Motor neuron (in vitro differentiated cells): ENCODE results near the gene SCYL2. TPM values are rescaled to one million over a fixed set of nuclear protein-coding genes. Genes with fewer than 3 reads are reported as not detected.
"Not testable (repeated sequence)": the region's sequence is repeated elsewhere in the genome, so short reads cannot be mapped to it uniquely, and the experiment has no call there.

ENCODE experiments used
- ATAC-seq, 8 experiments: fragments of 200-7000 bp; cut with Tn5 transposase; replicated peaks in 6 of 8; 2 replicates each; pipeline ENCODE4 v1.8.0; 2021; ENCODE audit warnings: mild to moderate bottlenecking in 8 of 8, moderate library complexity in 8 of 8
- H3K27ac ChIP-seq, 2 donors: fragments of 250-450 bp; sonication (Bioruptor Pico); 2 replicates each; pipeline ENCODE4 v1.9.0; 2021; ENCODE audit warnings: antibody characterized with exemption in 2 of 2, mild to moderate bottlenecking in 2 of 2, moderate library complexity in 1 of 2
- H3K4me1 ChIP-seq, 2 donors: fragments of 250-450 bp; sonication (Bioruptor Pico); replicated peaks in 1 of 2; 2 replicates each; pipeline ENCODE4 v1.6.1; 2021; ENCODE audit warnings: antibody characterized with exemption in 2 of 2, mild to moderate bottlenecking in 2 of 2, moderate library complexity in 1 of 2
- H3K4me3 ChIP-seq, 5 donors: fragments of 250-450 bp; sonication (Bioruptor Pico); 2 replicates each; pipeline ENCODE4 v1.9.0; 2021; ENCODE audit warnings: antibody characterized with exemption in 5 of 5, mild to moderate bottlenecking in 5 of 5, moderate library complexity in 4 of 5
- WGBS, 10 experiments: fragments of 450-650 bp; shearing (Covaris generic); methylation state at CpG; one replicate each; pipeline ENCODE4 v1.0.0; 2022; 5-methylcytosine and 5-hydroxymethylcytosine counted together
- in situ Hi-C, 9 experiments: fragments of 400-800 bp; cut with MboI; loops; one replicate each; pipeline ENCODE4 v1.15.0; 2021; ENCODE audit warnings: low sequenced_read_pairs in 9 of 9, low pct_unique_long_range_greater_than_20kb in 2 of 9; ENCODE audit not compliant: unreplicated experiment in 9 of 9
- total RNA-seq, 8 experiments: library from RNA; unstranded; fragments of 300-600 nt; gene quantifications; 2 replicates each; pipeline versions ENCODE4 v1.2.3 to v1.2.4, GENCODE V29; 2022

Gene SCYL2
- total RNA-seq, 8 experiments from 2014 or later, result 29.2 to 69.2 (median 43.2) TPM

- in situ Hi-C loops, result no loop called here
- WGBS, 10 experiments, result 0 to 4% (median 0%) methylated on average over 1 to 28 of the region's 33 CpGs
- ATAC-seq, result peak; percentile 1 to 18 (median 6)
- Histone ChIP-seq H3K4me1 (peaks cover 0 to 27% of the 10 kb centered on the region in 2 donors), H3K4me3 (peak overlapping the region; percentile 53 to 88 (median 72)), H3K27ac (peak overlapping the region; percentile 76 to 88)
These were observed 765 bp downstream of the SCYL2 start for GRCh38 chr12:100267603-100268281.

GRCh38 chr12:100268835-100269564, 2.0 kb downstream of the SCYL2 start:
- in situ Hi-C loops, result no loop called here
- 0 to 76% (median 50%) methylated on average over 1 to 5 of the region's 5 CpGs; no CpG with 5 or more reads in 3 of the 10 experiments for WGBS, 10 experiments
- peak overlapping the region; percentile 53 to 88 (median 72) for H3K4me3 ChIP-seq
- no peak overlapping the region for H3K27ac ChIP-seq
- peak in 1 of 8 experiments; percentile 1 for ATAC-seq
- H3K4me1 ChIP-seq, result peaks cover 0 to 30% of the 10 kb centered on the region in 2 donors

DNA sequence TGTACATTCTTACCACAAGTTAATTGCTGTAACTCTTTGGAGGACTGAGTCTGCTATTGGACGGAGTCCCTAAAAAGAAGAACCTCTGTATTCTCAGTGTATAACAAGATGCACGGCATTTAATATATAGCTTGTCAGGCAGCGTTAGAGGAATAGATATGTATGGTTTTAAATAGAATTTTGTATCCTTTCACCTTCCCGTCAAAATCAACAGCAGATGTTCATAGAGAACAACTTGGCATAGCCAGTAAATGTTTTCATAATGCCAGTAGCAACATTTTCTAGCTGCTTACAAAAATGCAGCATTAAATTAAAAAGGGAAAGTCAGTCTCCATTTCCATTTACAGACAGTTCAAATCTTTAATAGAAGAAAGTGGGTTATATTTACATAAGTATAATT, 6.8 kb downstream of the SCYL2 start:
- H3K27ac ChIP-seq, result no peak overlapping the region
- peaks cover 0 to 25% of the 10 kb centered on the region in 2 donors for H3K4me1 ChIP-seq
- H3K4me3 ChIP-seq, result no peak overlapping the region
- ATAC-seq, result peak in 1 of 8 experiments; percentile 63
- in situ Hi-C loops, result no loop called here
- WGBS, 10 experiments, result 0 to 100% (median 91%) methylated on average over 1 to 4 of the region's 4 CpGs; no CpG with 5 or more reads in 1 of the 10 experiments

DNA sequence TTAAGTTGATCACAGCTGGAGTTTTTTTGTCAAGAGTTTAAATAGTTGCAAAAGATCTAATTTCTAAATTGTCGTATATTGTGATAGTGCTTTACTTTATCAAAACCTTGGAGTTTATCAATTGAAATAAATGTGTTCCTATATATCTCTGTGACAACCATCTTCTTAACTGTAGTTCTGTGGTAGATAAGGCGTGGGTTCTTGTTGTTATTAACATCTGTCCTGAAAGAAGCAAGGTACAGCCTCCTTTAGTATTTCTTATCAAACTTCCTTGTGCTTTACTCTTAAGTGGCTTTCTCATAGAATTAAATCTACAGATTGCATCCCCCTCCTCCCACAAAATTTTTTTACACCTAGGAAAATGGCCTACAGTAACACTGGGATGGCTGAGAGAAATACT, 7.3 kb downstream of the SCYL2 start:
- in situ Hi-C loops, result no loop called here

GRCh38 chr12:100279159-100279558, 12.2 kb downstream of the SCYL2 start:
- no peak for ATAC-seq
- 87 to 100% (median 95%) methylated on average over 1 to 6 of the region's 7 CpGs; no CpG with 5 or more reads in 6 of the 10 experiments for WGBS, 10 experiments
- no peak overlapping the region for H3K27ac ChIP-seq

More for the DNA sequence above, 7.3 kb downstream of the SCYL2 start:
- no peak overlapping the region for H3K27ac ChIP-seq
- WGBS, 10 experiments, result 85 to 100% (median 100%) methylated on average over 1 to 2 of the region's 2 CpGs; no CpG with 5 or more reads in 3 of the 10 experiments
- H3K4me1 ChIP-seq, result peaks cover 2 to 20% of the 10 kb centered on the region in 2 donors
- no peak overlapping the region for H3K4me3 ChIP-seq
- no peak for ATAC-seq

DNA sequence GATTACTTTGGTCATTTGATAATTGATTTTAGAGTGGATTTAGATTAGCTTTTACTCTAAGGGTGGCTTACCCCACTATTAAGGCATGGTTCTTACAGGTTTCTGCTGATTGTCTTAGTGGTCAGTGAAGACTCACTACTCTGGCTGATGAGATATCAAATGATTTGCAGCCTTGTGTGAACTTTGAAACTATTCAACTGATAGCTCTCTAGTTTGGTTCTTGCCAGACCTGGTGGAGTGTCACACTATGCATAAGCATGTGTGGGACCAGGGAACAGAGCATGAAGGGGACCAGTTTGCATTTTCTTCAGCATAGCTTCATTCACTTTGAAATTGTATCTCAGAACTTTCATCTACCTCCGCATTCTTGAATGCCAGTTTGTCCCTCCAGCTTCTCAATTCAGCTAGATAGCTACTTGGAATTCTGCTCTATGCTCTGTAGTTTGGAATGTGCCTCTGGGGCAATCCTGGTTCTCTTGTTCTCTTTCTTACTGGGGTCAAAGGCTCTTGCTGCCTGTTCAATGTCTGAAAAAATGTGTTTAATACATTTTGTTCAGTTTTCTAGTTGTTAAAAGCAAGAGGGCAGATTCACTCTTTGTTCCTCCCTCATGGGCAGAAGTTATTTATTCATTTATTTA, 12.7 kb downstream of the SCYL2 start:
- 63 to 100% (median 87%) methylated on average over 1 of the region's 1 CpG; no CpG with 5 or more reads in 6 of the 10 experiments for WGBS, 10 experiments
- Histone ChIP-seq H3K4me3 (no peak overlapping the region), H3K4me1 (peaks cover 6 to 8% of the 10 kb centered on the region in 2 donors), H3K27ac (no peak overlapping the region)
- peak in 3 of 8 experiments; percentile 9 to 70 (median 29) for ATAC-seq
- in situ Hi-C loops, result no loop called here

More at GRCh38 chr12:100279159-100279558, 12.2 kb downstream of the SCYL2 start:
- H3K4me1 ChIP-seq, result peaks cover 6 to 8% of the 10 kb centered on the region in 2 donors
- in situ Hi-C loops, result no loop called here
- H3K4me3 ChIP-seq, result no peak overlapping the region

- ATAC-seq, in situ Hi-C loops, H3K4me1 ChIP-seq, H3K4me3 ChIP-seq, H3K27ac ChIP-seq: not testable (repeated sequence)
- 70 to 100% (median 100%) methylated on average over 1 to 6 of the region's 12 CpGs; no CpG with 5 or more reads in 4 of the 10 experiments for WGBS, 10 experiments
These were observed 17.6 kb downstream of the SCYL2 start for GRCh38 chr12:100284556-100284955.

DNA sequence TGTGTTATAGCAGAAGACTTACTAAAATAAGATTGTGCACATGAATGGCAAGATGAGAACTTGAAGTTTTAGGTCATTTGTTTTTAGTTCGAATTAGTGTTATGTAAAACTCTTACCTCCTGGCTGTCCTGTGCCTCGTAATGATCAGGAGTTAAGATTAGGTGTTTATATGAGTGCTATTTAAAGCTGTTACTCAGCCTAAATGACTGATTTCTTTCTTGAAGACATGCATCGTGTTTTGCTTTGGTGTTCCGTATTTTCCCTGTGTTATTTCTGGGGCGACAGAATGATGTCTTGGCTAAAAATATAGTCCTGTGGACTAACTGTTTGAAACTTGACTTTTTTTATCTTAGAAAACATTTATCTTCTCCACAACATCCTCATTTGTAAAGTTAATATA, 22.1 kb downstream of the SCYL2 start:
- WGBS, 10 experiments, result 82 to 100% (median 93%) methylated on average over 2 to 5 of the region's 5 CpGs; no CpG with 5 or more reads in 1 of the 10 experiments
- Histone ChIP-seq H3K4me1 (no peaks in the 10 kb centered on the region), H3K4me3 (no peak overlapping the region), H3K27ac (no peak overlapping the region)
- ATAC-seq, result no peak
- in situ Hi-C loops, result no loop called here

DNA sequence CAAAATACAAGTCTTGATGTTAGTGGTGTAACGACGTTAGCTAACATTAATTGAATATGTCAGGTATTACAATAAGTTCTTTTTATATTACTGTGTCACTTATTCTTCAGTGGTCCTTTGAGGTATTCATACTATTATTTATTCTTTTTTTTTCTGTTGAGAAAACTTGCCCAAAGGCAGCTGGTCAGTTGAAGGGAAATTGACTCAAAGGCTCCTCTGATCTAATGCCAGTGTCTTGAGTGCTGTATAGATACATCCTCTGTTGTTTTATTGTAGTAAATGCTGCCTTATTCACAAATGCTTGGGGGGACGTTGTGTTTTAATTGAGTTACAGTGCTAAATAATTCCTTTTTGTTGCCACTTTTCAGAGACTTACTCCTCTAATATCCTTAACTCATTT, 23.0 kb downstream of the SCYL2 start:
- WGBS, 10 experiments, result 67 to 100% (median 94%) methylated on average over 1 to 3 of the region's 3 CpGs; no CpG with 5 or more reads in 2 of the 10 experiments
- no peak overlapping the region for H3K4me3 ChIP-seq
- no peaks in the 10 kb centered on the region for H3K4me1 ChIP-seq
- in situ Hi-C loops, result no loop called here
- no peak overlapping the region for H3K27ac ChIP-seq
- ATAC-seq, result no peak

- in situ Hi-C loops, result no loop called here
- WGBS, 10 experiments, result 88 to 100% (median 100%) methylated on average over 1 of the region's 1 CpG; no CpG with 5 or more reads in 4 of the 10 experiments
- H3K4me1 ChIP-seq, result no peaks in the 10 kb centered on the region
- no peak overlapping the region for H3K27ac ChIP-seq
- no peak for ATAC-seq
- no peak overlapping the region for H3K4me3 ChIP-seq
These were observed 26.0 kb downstream of the SCYL2 start for GRCh38 chr12:100293017-100293416.

- in situ Hi-C loops, ATAC-seq, H3K4me3 ChIP-seq, H3K4me1 ChIP-seq, H3K27ac ChIP-seq: not testable (repeated sequence)
- WGBS, 10 experiments, result no CpG with 5 or more reads among the region's 24 CpGs
These were observed 27.4 kb downstream of the SCYL2 start for GRCh38 chr12:100294366-100294765.

- in situ Hi-C loops, result no loop called here
- Histone ChIP-seq H3K4me3 (no peak overlapping the region), H3K4me1 (no peaks in the 10 kb centered on the region), H3K27ac (no peak overlapping the region)
- 50 to 100% (median 89%) methylated on average over 1 to 2 of the region's 4 CpGs for WGBS, 10 experiments
- ATAC-seq, result peak in 2 of 8 experiments; percentile 35 to 60
These were observed 29.0 kb downstream of the SCYL2 start for GRCh38 chr12:100295764-100296555.
